HEK293 (cell line): ENCODE measurements around the gene MRPL21.

ENCODE experiments used
- CTCF ChIA-PET: fragments of 350-600 bp; formaldehyde crosslinking; extraction: SDS; loops from one replicate; lab custom pipeline; 2021; ENCODE audit warnings: antibody characterized with exemption; lab: Yijun Ruan, JAX
- POLR2A ChIA-PET: fragments of 300-600 bp; formaldehyde crosslinking; extraction: SDS; loops from one replicate; lab custom pipeline; 2020; ENCODE audit warnings: antibody characterized with exemption, inconsistent platforms; lab: Yijun Ruan, JAX
- H3K27ac ChIP-seq: fragments of 200-500 bp; sonication (Bioruptor generic); 2 replicates; pipeline ENCODE4 v1.5.1; 2014; ENCODE audit warnings: low read depth, low read length, control low read depth, inconsistent platforms; ENCODE audit errors: extremely low read depth
- H3K36me3 ChIP-seq, 2 experiments: fragments of 200-500 bp in 1 of 2; sonication (Bioruptor generic) in 1 of 2; 1 replicate in 1 of 2; 2 replicates in 1 of 2; pipeline ENCODE4 v1.5.1; 2014 to 2017; ENCODE audit warnings: inconsistent platforms in 2 of 2, low read length in 2 of 2; ENCODE audit not compliant: control insufficient read depth in 2 of 2, insufficient read depth in 1 of 2
- H3K4me1 ChIP-seq: fragments of 200-500 bp; sonication (Bioruptor generic); 2 replicates; pipeline ENCODE4 v1.5.1; 2014; ENCODE audit warnings: mild to moderate bottlenecking, low read length, inconsistent platforms; ENCODE audit not compliant: control insufficient read depth, insufficient read depth
- H3K4me3 ChIP-seq: 2 replicates; pipeline ENCODE4 v1.5.1; 2011; ENCODE audit warnings: low read depth, mild to moderate bottlenecking, control low read depth, low read length, moderate library complexity
- H3K9me3 ChIP-seq: fragments of 200-500 bp; sonication (Bioruptor generic); 2 replicates; pipeline ENCODE4 v1.5.1; 2014; ENCODE audit warnings: low read depth, low read length, inconsistent platforms; ENCODE audit not compliant: control insufficient read depth, insufficient read depth
- EGR2 ChIP-seq: fragments of 450-650 bp; formaldehyde crosslinking; IDR thresholded peaks from 2 replicates; pipeline ENCODE4 v1.5.1; 2016; ENCODE audit warnings: low read depth, missing biosample characterization, missing genetic modification characterization
- PRDM4 ChIP-seq: fragments of 450-650 bp; formaldehyde crosslinking; IDR thresholded peaks from 2 replicates; pipeline ENCODE4 v1.5.1; 2017; ENCODE audit warnings: missing biosample characterization, missing genetic modification characterization
- TCF7L2 ChIP-seq: IDR thresholded peaks from 2 replicates; pipeline ENCODE4 v1.6.1; 2011; ENCODE audit warnings: low read depth, mild to moderate bottlenecking, inconsistent platforms, low read length, moderate library complexity, borderline replicate concordance
- ZFP3 ChIP-seq: fragments of 450-650 bp; formaldehyde crosslinking; IDR thresholded peaks from 2 replicates; pipeline ENCODE4 v1.5.1; 2016; ENCODE audit warnings: low read depth, missing biosample characterization, missing genetic modification characterization
- ZNF10 ChIP-seq: fragments of 450-650 bp; formaldehyde crosslinking; IDR thresholded peaks from 2 replicates; pipeline ENCODE4 v1.5.1; 2017; ENCODE audit warnings: missing biosample characterization, missing genetic modification characterization
- ZNF148 ChIP-seq: fragments of 450-650 bp; formaldehyde crosslinking; IDR thresholded peaks from 2 replicates; pipeline ENCODE4 v1.5.0; 2017; ENCODE audit warnings: missing biosample characterization, missing genetic modification characterization, borderline replicate concordance
- ZNF174 ChIP-seq: fragments of 450-650 bp; formaldehyde crosslinking; IDR thresholded peaks from 2 replicates; pipeline ENCODE4 v1.5.0; 2017; ENCODE audit warnings: missing biosample characterization, mild to moderate bottlenecking, missing genetic modification characterization
- ZNF280D ChIP-seq: fragments of 450-650 bp; formaldehyde crosslinking; IDR thresholded peaks from 2 replicates; pipeline ENCODE4 v1.5.1; 2016; ENCODE audit warnings: missing biosample characterization, missing genetic modification characterization
- ZNF391 ChIP-seq: fragments of 450-650 bp; formaldehyde crosslinking; IDR thresholded peaks from 2 replicates; pipeline ENCODE4 v1.5.1; 2016; ENCODE audit warnings: low read depth, missing biosample characterization, missing genetic modification characterization, borderline replicate concordance
- ZNF423 ChIP-seq: fragments of 450-650 bp; formaldehyde crosslinking; IDR thresholded peaks from 2 replicates; pipeline ENCODE4 v1.5.1; 2016; ENCODE audit warnings: missing biosample characterization, missing genetic modification characterization
- ZNF514 ChIP-seq: fragments of 450-650 bp; formaldehyde crosslinking; IDR thresholded peaks from 2 replicates; pipeline ENCODE4 v1.5.1; 2016; ENCODE audit warnings: missing biosample characterization, missing genetic modification characterization
- ZNF521 ChIP-seq: fragments of 450-650 bp; formaldehyde crosslinking; IDR thresholded peaks from 2 replicates; pipeline ENCODE4 v1.5.1; 2017; ENCODE audit warnings: missing biosample characterization, mild to moderate bottlenecking, missing genetic modification characterization
- ZNF571 ChIP-seq: fragments of 450-650 bp; formaldehyde crosslinking; IDR thresholded peaks from 2 replicates; pipeline ENCODE4 v1.5.0; 2017; ENCODE audit warnings: missing biosample characterization, missing genetic modification characterization
- ZNF664 ChIP-seq: fragments of 450-650 bp; formaldehyde crosslinking; IDR thresholded peaks from 2 replicates; pipeline ENCODE4 v1.5.1; 2016; ENCODE audit warnings: missing biosample characterization, missing genetic modification characterization
- ZNF670 ChIP-seq: fragments of 450-650 bp; formaldehyde crosslinking; IDR thresholded peaks from 2 replicates; pipeline ENCODE4 v1.5.1; 2016; ENCODE audit warnings: missing biosample characterization, missing genetic modification characterization, low read depth

The MRPL21 gene

GRCh38 chr11:68942751-68943271 lies 39.2 kb upstream of the MRPL21 start:
- TF ChIP-seq ZNF521 (tag by site-specific recombination) (no peak), ZNF148 (tag by site-specific recombination) (no peak), ZNF670 (tag by site-specific recombination) (no peak), TCF7L2 (no peak)
- ChIA-PET CTCF (no interaction called here), POLR2A (no interaction called here)
- H3K4me3 ChIP-seq = no peak overlapping the region
- H3K4me1 ChIP-seq = no peaks in the 10 kb centered on the region
- peaks cover 0 to 27% of the 10 kb centered on the region in 2 experiments; a peak in 1 of 3 replicates for H3K36me3 ChIP-seq
- H3K27ac ChIP-seq = no peak overlapping the region
- H3K9me3 ChIP-seq = no peaks in the 10 kb centered on the region

GRCh38 chr11:68942095-68942620 lies 38.5 kb upstream of the MRPL21 start:
- TF ChIP-seq ZNF10 (tag by site-specific recombination) = no peak
- TF ChIP-seq ZNF280D (tag by site-specific recombination) = no peak
- TF ChIP-seq ZNF391 (tag by site-specific recombination) = no peak
- TF ChIP-seq ZNF571 = no peak
- TF ChIP-seq ZFP3 (tag by site-specific recombination) = no peak
- no peak for TF ChIP-seq ZNF514 (tag by site-specific recombination)
- no peak for TF ChIP-seq ZNF664 (tag by site-specific recombination)
- no peak for TF ChIP-seq EGR2 (tag by site-specific recombination)
- TF ChIP-seq PRDM4 (tag by site-specific recombination) = no peak
- no peak for TF ChIP-seq ZNF174 (tag by site-specific recombination)
- TF ChIP-seq ZNF423 (tag by site-specific recombination) = no peak
- no peaks in the 10 kb centered on the region for H3K9me3 ChIP-seq
- no peak overlapping the region for H3K27ac ChIP-seq
- ChIA-PET CTCF (no interaction called here), POLR2A (no interaction called here)
- no peak overlapping the region for H3K4me3 ChIP-seq
- H3K4me1 ChIP-seq = no peaks in the 10 kb centered on the region
- H3K36me3 ChIP-seq = peaks cover 0 to 34% of the 10 kb centered on the region in 2 experiments; a peak in 1 of 3 replicates
